Stimulated activated naive CD8-positive, alpha-beta T cell treated with anti-CD3 and anti-CD28 coated beads, Interleukin-15, Interleukin-2, amounts not matched to agents 100 ng/mL and 50 ng/mL, for 24 hours (primary cell): ENCODE data around the gene ATP2B3.

Experiments used
- H3K27ac Mint-ChIP-seq: one replicate; pipeline ENCODE4 v1.8.0; 2021; ENCODE audit warnings: mild to moderate bottlenecking, mixed read lengths
- H3K27me3 Mint-ChIP-seq: one replicate; pipeline ENCODE4 v1.8.0; 2021; ENCODE audit warnings: mixed read lengths
- H3K36me3 Mint-ChIP-seq: one replicate; pipeline ENCODE4 v1.8.0; 2021; ENCODE audit warnings: low read depth, mixed read lengths
- H3K4me1 Mint-ChIP-seq: one replicate; pipeline ENCODE4 v1.8.0; 2021; ENCODE audit warnings: low read depth, mixed read lengths
- H3K4me3 Mint-ChIP-seq: one replicate; pipeline ENCODE4 v1.8.0; 2021; ENCODE audit warnings: mild to moderate bottlenecking, mixed read lengths
- H3K9me3 Mint-ChIP-seq: one replicate; pipeline ENCODE4 v1.8.0; 2021; ENCODE audit warnings: mixed read lengths

ATP2B3 gene

DNA sequence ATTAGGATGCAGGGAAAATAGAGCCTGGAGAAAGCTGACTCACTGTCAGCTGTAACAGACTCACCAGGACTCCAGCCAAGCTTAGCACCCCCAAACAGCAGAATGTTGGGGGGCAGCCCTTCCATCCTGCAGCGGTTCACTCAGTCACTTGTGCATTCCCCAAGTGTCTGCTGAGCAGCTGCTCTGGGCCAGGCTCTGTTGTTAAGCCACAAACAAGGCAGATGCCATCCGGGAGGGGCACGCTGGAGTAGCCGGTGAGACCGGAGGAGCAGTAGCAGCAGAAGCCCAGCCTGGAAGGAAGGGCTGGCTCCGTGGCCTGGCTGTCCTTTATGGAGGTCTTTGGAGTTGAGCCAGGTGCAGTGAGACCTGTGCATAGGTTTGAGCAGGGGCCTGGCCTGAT, 59.5 kb downstream of the ATP2B3 start:
- no peak overlapping the region for H3K27ac Mint-ChIP-seq
- H3K4me1 Mint-ChIP-seq = no peaks in the 10 kb centered on the region
- H3K27me3 Mint-ChIP-seq = no peaks in the 10 kb centered on the region

DNA sequence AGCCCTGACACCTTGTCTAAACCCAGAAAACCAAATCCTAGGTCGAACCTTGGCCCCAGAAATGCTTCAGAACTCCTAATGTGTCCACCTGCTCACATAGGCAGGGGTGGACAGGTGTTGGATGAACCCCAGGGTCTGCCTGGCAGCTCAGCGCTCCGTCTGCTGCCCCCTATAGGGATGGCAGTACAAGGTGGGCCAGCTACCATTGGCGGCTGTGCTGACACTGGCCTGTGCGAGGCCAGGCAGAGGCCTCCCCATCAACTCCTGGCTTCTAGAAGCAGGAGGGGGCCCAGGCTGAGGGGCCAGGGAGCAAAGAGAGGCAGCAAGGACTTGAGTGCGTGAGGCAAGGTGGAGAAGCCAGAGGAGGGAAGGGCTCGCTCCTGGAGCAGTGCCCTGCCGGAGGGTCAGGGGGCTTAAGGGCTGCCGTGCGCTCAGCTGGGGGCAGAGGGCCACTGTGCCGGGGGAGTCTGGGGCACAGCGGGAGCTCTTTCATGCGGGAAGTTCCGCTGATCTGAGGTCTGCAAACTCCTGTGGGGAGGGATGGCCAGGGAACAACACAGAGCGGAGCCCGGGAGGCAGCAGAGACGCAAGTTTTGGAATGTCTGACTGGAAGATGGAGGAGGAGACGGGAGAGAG, 60.9 kb downstream of the ATP2B3 start:
- H3K36me3 Mint-ChIP-seq = no peaks in the 10 kb centered on the region
- H3K27ac Mint-ChIP-seq = no peak overlapping the region
- H3K4me3 Mint-ChIP-seq = no peak overlapping the region
- H3K4me1 Mint-ChIP-seq = peaks cover 11% of the 10 kb centered on the region
- no peaks in the 10 kb centered on the region for H3K27me3 Mint-ChIP-seq
- no peaks in the 10 kb centered on the region for H3K9me3 Mint-ChIP-seq

More for the DNA sequence above, 59.5 kb downstream of the ATP2B3 start:
- H3K4me3 Mint-ChIP-seq = no peak overlapping the region
- no peaks in the 10 kb centered on the region for H3K9me3 Mint-ChIP-seq
- H3K36me3 Mint-ChIP-seq = no peaks in the 10 kb centered on the region

DNA sequence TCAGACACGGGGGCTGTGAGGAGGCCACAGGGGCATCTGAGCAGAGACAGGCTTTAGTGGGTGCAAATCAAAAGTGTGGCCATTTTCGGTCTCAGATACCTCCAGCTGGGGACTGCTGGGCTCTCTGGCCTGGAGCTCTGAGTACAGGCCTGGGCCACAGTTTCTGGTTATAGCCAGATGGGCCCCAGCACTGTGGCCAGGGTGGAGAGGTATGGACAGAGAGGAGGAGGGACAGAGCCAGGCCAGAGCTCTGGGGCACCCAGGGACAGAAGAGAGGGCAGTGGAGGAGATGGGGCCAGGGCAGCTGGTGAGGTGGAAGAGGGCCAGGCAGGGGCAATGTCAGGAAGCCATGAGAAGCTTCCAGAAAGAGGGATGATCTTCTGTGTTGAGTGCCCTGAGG, 61.4 kb downstream of the ATP2B3 start:
- Mint-ChIP-seq H3K4me3 (no peak overlapping the region), H3K27ac (no peak overlapping the region), H3K27me3 (no peaks in the 10 kb centered on the region), H3K9me3 (no peaks in the 10 kb centered on the region), H3K4me1 (peaks cover 17% of the 10 kb centered on the region), H3K36me3 (no peaks in the 10 kb centered on the region)

DNA sequence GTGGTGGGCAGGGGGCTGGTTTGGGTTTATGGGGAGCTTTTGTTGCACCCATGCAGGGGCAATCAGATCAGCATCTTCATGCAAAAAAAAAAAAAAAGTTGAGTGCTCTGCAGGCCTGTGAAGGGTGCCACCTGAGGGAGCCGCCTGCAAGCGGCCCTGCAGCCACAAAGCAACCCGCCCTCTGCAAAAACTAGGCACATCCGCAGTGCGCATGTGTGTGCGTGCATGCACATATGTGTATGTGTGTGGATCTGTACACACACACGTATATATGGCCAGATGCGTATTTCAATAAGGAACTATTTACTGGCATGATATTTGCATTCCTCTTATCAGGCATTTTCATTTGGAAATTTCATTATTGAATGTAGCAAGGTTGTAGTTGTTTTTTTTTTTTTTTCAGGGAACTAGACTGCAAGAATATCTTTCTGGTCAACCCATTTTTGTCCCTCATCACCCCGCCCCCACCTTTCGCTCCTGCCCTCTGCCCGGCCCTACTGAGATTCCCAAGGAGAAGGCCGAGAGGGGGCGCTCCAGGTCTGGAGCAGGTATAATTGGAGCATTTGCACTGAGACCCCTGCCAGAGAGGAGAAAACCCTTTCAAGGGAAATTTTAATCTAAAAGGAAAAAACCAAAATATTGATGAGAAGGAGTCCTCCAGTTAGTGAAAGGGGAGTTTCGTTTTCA, 63.4 kb downstream of the ATP2B3 start:
- Mint-ChIP-seq H3K36me3 (no peaks in the 10 kb centered on the region), H3K9me3 (no peaks in the 10 kb centered on the region), H3K27me3 (no peaks in the 10 kb centered on the region), H3K4me3 (no peak overlapping the region), H3K27ac (no peak overlapping the region), H3K4me1 (peaks cover 18% of the 10 kb centered on the region)

DNA sequence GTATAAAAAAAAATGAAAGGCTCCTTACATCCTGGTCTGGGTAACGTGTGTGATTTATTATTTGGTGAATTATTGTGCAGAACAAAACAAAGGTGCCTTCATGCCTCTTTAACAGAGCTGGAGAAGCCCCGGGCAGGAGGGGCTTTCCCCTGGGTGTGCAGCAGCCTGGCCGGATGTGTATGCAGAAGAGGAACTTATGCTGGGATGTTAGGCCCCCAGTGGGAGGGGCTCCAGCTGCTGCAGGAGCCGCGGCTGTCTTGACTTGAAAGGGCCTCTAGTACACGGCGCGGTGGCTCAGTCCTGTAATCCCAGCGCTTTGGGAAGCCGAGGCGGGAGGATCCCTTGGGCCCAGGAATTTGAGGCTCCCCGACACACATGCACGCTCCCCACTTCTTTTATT, 65.5 kb downstream of the ATP2B3 start:
- peaks cover 5% of the 10 kb centered on the region for H3K36me3 Mint-ChIP-seq
- H3K4me3 Mint-ChIP-seq = peak overlapping the region; percentile 10
- peaks cover 18% of the 10 kb centered on the region for H3K4me1 Mint-ChIP-seq
- no peak overlapping the region for H3K27ac Mint-ChIP-seq
- no peaks in the 10 kb centered on the region for H3K27me3 Mint-ChIP-seq
- H3K9me3 Mint-ChIP-seq = no peaks in the 10 kb centered on the region

DNA sequence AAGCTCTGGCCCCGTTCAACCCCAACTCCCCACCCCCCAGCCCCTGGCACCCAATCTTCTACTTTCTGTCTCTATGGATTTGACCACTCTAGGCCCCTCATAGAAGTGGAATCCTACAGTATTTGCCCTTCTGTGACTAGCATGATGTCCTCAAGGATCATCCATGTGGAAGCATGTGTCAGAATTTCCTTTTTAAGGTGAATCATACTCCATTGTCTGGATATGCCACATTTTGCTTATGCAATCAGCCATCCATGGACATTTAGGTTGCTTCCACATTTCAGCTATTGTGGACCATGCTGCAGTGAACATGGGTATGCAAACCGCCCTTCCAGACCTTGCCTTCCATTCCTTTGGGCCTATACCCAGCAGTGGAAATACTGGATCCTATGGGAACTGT, 66.0 kb downstream of the ATP2B3 start:
- Mint-ChIP-seq H3K4me3 (peak overlapping the region; percentile 10), H3K4me1 (peaks cover 18% of the 10 kb centered on the region), H3K9me3 (no peaks in the 10 kb centered on the region), H3K36me3 (peaks cover 5% of the 10 kb centered on the region), H3K27me3 (no peaks in the 10 kb centered on the region), H3K27ac (no peak overlapping the region)

DNA sequence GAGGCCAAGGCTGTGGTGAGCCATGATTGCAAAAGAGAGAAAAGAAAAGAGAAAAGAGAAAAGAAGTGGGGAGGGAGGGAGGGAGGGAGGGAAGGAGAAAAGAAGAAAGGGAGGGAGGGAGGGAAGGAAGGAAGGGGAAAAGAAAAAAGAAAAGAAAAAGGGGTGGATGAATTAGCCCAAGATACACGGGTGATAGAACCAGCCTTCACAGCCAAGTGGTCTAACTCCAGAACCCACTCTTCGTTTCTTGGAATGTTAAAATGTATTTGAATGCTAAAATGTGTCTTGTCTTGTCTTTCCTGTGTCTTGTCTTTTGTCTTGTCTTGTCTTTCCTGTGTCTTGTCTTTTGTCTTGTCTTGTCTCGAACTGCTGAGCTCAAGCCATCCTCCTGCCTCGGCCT, 68.4 kb downstream of the ATP2B3 start:
- Mint-ChIP-seq H3K4me3 (no peak overlapping the region), H3K27ac (peak overlapping the region; percentile 28), H3K27me3 (no peaks in the 10 kb centered on the region), H3K36me3 (peaks cover 5% of the 10 kb centered on the region), H3K4me1 (peaks cover 18% of the 10 kb centered on the region), H3K9me3 (no peaks in the 10 kb centered on the region)

DNA sequence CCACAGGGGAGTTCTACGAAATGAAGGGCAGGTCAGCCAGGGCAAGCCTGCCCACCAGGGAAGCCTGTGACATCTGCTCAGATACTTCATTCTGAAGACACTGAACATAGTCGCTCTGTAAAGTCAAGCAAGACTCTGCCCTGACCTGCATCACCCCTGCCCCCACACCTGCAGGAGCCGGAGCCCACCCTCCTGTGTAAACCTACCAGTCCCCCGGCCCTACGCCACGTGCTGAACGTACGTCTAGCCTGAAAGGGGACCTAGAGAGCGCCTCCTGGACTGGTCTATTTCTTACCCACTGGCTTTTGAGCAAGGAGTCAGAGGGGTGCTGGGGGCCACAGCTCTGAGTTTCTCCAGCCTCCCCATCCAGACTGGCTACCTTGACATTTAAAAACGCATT, 69.9 kb downstream of the ATP2B3 start:
- Mint-ChIP-seq H3K4me3 (no peak overlapping the region), H3K4me1 (peaks cover 16% of the 10 kb centered on the region), H3K27me3 (no peaks in the 10 kb centered on the region), H3K27ac (no peak overlapping the region), H3K36me3 (peaks cover 5% of the 10 kb centered on the region), H3K9me3 (no peaks in the 10 kb centered on the region)

DNA sequence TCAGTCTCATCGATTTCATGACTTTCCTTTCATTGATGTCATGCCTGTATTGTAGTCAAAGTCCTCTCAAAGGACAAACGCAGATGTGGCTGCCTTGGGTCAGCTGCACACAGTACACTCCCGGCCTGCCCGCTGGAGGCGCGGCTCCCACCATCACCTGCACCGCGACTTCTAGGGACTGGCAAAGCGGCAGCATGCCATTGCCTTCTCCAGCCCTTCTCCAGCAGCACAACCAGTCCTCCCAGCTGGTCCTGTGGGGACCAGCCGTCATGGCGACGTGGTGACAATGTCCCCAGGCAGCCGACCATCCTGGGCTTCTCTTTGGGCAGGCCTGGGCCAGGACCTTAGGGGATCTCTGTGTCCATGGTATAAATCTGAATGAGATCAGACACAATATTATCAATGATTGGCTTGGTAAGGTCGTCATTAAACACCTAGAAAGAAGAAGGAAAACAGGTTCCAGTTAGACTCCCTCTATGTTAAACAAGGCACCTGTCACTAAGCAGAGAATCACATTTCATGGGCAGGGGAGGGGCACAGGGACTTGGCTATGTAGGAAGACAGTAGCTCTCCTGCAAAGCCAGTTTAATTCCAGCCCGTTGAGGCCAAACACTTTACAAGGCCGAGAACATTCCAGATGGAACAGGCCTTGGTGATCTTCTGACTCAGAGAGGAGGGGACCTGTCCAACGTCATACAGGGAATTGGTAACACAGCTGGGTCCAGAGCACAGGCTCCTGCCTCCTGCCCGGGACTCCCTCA, 70.8 kb downstream of the ATP2B3 start:
- Mint-ChIP-seq H3K4me1 (peaks cover 8% of the 10 kb centered on the region), H3K4me3 (no peak overlapping the region), H3K27me3 (no peaks in the 10 kb centered on the region), H3K36me3 (peaks cover 5% of the 10 kb centered on the region), H3K27ac (no peak overlapping the region), H3K9me3 (no peaks in the 10 kb centered on the region)

DNA sequence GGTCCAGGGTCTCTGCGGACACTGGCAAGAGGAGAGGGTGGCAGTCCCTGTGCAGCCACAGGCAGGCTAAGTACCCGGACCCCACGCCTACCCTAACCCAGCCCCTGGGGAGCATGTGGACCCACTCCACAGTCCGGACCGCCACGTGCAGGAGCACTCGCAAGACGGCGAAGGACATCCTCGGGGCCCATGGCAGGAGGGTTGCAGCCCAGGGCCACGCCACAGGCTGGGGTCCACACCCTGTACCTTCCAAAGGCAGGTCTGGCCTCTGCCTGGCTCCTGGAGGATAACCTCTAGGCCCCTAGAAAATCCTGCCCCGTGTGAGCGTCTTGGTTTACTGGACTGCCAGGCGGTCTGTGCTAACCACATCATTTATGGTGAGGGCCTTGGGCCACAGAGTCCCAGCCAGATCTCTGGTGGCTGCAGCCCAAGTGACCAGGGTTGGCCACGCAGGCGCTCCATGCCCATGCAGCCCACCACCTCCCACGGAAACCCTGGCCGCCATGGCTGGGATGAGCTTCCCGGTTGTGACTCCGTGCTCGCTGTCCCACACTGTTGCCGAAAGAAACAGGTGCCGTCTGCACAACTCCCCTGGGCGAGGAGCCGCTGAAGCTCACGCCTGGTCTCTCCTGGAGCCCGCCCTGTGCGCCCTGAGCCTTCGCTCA, 71.5 kb downstream of the ATP2B3 start:
- Mint-ChIP-seq H3K36me3 (peaks cover 5% of the 10 kb centered on the region), H3K27ac (no peak overlapping the region), H3K9me3 (no peaks in the 10 kb centered on the region), H3K27me3 (no peaks in the 10 kb centered on the region), H3K4me1 (peaks cover under 1% of the 10 kb centered on the region), H3K4me3 (no peak overlapping the region)

DNA sequence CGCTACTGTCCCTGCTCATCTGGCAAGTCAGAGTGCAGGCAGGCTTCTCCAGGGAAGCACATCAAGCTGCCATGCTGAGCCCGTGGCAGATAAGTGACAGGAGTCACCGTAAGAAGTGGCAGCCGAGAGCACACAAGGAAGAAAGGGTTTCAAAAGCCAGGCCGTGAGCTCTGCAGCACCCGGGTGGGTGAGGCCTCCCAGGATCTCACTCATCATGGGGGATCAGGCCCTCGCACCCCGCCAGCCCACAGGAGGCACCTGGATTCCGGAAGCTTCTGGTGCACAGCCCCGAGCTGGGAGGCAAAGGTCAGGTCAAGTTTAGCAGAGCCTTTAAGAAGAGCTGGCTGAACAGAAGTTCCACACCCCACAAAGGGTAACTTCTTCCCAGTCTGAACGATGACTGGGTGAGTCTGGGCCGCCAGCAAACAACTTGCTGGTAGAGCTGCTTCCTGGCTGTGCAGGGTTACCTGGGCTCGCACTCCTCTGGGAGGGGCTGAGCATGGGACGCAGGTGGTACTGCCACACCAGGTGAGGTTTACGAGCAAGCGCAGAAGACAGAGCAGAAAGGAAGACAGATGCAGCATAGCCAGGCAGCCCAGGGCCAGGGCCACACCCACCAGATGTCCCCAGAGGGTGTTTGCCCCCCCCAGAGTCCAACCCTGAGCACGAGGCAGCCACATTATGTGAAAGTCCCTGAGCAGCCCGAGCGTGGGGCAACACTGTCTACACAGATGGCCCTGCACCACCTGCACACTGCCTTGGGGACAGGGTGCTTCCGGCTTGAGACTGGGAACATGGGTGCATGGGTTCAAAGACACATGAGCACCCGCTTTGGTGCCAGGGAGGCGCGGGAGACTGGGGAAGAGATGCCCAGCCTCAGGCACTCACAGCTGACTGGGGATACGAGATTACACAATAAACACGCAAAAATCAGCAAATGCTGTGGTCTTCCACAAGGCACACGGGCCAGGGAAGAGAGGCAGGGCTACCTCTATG, 73.8 kb downstream of the ATP2B3 start:
- Mint-ChIP-seq H3K9me3 (no peaks in the 10 kb centered on the region), H3K36me3 (peaks cover 11% of the 10 kb centered on the region), H3K27ac (peak overlapping the region; percentile 36), H3K27me3 (no peaks in the 10 kb centered on the region), H3K4me1 (peaks cover 4% of the 10 kb centered on the region), H3K4me3 (no peak overlapping the region)

DNA sequence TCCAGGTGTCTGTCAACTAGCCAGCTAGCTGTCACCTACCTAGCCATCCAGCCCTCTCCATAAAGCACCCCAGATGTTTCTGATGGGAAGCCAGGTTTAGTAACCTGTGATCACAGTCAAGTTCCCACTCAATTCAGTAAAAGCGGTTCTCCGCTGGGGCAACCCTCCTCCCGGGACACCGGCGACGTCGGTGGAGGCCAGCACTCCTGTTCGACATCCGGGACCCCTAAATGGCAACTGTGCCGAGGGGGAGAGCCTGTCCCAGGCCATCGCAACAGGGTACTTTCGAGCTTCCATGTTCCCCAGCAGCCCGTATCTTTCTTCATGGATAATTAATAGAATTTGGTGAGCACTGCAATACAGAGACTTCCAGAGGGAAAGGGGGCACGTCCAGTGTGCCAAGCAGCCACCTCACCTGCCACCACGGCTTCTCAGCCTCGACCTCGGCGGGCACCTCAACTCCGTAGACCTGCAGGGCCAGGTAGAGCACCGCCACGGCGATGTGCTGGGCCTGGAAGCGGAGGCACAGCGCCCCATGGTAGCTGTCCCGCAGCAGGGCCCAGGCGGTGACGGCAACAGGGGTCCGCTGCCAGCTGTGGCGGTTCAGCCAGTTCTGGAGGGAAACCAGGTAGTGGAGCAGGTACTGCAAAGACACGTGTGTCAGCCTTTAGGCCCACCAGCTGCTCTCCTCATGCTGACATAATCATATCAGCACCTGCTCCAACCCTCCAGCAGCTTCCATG, 74.8 kb downstream of the ATP2B3 start:
- H3K4me3 Mint-ChIP-seq = no peak overlapping the region
- peaks cover 6% of the 10 kb centered on the region for H3K36me3 Mint-ChIP-seq
- H3K4me1 Mint-ChIP-seq = peaks cover 14% of the 10 kb centered on the region
- H3K27me3 Mint-ChIP-seq = no peaks in the 10 kb centered on the region
- no peak overlapping the region for H3K27ac Mint-ChIP-seq
- H3K9me3 Mint-ChIP-seq = no peaks in the 10 kb centered on the region

DNA sequence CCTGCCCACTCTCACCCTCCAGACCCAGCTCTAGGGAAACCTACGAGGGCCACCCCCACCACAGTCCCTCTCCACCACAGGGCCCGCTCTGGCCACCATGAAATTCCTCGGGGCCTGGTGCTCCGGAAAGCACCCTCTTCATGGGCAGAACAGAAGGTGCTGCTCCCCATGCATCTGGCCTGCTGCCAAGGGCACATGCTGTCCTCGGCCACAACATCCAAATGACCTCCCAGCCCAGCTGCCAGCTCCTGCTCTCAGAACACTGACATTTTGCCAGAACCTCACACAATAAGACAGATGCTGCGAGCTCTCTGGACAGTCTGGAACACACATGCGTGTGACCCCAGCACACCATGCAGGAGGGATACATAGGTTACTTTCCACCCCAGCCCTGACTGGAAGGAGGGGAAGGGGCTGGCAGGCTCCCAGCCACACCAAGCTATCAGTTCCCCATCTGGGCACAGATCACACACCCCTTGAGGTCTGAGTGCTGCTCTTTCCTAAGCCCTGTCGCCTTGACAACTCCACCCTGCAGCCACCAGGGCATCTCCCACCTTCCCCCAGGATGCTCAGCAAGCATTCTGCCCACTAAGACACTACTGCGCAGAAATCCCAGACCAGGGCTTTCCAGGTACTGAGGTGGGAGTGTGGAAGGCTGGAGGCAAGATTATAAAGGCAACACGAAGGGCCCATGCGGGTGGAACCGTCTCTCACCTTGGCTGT, 75.7 kb downstream of the ATP2B3 start:
- H3K27me3 Mint-ChIP-seq = no peaks in the 10 kb centered on the region
- H3K36me3 Mint-ChIP-seq = peaks cover 6% of the 10 kb centered on the region
- H3K4me3 Mint-ChIP-seq = no peak overlapping the region
- no peak overlapping the region for H3K27ac Mint-ChIP-seq
- H3K4me1 Mint-ChIP-seq = peaks cover 23% of the 10 kb centered on the region
- no peaks in the 10 kb centered on the region for H3K9me3 Mint-ChIP-seq
